Embryonic facial prominence (tissue), 1 donor: Measurements from ENCODE around the gene GOLGA7B.

ENCODE experiments used
- DNase-seq: peaks from one replicate; pipeline ENCODE4 v3.0.0-alpha.2; 2016; ENCODE audit errors: extremely low spot score

GOLGA7B gene

DNA sequence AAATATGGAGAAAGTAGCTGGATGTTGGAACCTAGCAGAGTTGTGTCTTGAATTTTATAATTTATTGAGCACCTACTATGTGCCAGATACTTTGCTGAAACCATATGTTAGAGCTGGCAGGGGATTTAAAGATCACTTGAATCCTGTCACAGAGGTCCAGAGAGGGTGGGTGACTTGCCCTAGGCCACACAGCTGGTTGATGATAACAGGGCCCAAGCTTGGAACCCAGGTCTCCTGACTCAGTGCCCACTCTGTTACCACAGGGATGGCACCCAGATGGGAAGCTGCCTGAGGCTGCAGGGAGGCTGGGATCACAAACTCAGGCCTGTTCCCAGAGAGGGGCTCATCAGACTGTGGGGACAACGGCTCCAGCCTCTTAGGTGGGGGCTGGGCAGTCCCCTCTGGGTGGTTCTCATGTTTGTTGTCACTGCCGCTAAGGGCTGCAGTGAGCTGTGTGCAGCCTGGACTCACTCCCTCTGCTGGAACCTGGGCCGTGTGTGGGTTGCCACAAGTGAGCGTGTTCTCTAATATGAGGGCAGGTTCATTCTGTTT, 18.6 kb downstream of the GOLGA7B start:
- no peak for DNase-seq

DNA sequence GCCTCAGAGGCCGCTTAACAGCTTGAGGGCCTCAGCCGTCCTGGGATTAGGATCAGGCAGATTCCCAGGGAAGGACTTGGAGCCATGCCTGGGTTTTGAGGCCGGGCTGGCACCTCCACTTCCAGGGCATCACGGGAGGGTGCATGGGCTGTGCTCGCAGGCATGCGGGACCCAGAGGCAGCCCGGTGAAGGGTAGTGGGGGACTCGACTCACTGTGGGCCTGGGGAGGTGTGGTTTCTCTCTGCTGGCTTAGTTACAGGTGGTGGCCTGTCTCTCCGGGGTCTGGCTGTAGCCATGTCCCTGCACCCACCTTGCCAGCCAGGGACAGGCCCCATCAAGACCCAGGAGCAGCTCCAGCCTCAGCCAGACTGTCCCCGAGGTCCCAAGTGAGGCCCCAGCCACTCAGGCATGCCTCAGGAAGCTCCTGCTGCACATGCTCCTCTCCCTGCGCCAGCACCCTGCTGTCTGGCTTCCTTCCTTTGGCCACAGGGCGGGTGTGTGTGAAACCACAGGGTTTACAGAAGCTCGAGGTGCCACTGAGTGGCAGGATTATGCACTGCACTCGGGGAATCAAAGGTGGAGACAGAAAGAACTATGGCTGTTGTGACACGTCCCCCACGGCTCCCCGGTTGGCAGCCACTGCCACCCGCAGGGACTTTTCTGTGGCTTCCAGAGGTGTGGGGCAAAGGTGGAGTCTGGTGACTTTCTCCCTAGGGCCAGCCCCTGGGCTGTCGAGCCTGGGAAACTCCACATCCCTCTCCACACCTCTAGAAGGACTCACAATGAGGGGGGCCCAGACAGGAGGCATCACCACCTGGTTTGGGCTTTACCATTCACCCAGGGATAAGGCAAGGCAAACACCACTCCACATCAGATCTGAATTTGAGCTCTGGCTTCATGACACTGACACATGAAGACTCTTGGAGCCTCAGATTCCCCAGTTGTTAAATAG, 19.7 kb downstream of the GOLGA7B start:
- no peak for DNase-seq

DNA sequence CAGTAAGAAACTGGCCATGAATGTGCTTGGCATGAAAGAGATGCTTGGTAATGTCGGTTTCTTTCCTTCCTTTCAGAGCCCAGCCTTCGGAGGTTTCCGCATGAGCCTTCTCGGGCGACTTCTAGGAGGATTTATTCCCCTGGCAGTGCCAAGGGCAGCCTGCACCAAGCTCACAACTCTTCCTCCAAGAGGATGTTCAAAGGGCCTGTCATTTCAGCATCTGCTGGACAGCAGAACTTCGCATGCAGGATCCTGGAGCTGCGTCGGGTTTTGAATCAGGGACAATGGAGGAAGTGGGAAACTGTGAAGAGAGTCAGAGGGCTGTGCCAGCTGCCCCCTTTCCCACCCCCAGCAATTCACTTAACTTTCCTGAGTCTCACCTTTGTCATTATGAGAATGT, 21.3 kb downstream of the GOLGA7B start:
- DNase-seq = no peak

- no peak for DNase-seq
Measured at GRCh38 chr10:97873569-97873968, 23.9 kb downstream of the GOLGA7B start.

- DNase-seq = no peak
Measured at GRCh38 chr10:97874332-97874731, 24.7 kb downstream of the GOLGA7B start.

DNA sequence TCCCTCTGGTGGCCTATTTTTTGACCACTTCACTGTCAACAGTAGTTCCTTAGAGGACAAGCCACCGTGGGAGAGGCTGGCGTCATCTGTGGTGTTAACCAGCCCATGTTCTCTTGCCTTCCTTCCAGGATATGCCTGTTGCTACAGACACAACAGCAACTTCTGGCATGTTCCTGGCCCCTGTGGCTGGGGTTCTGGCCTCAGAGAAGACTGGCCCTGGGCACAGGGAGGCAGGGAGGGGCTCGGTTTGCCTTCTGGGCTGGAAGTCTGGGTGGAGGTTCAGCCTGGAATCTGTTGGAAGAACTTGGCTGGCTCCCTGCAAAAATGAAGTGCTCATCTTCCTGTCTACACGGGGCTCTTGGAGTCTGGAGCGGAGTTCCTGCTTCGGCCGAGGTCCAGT, 25.7 kb downstream of the GOLGA7B start:
- no peak for DNase-seq

- no peak for DNase-seq
Measured at GRCh38 chr10:97876402-97876801, 26.8 kb downstream of the GOLGA7B start.

DNA sequence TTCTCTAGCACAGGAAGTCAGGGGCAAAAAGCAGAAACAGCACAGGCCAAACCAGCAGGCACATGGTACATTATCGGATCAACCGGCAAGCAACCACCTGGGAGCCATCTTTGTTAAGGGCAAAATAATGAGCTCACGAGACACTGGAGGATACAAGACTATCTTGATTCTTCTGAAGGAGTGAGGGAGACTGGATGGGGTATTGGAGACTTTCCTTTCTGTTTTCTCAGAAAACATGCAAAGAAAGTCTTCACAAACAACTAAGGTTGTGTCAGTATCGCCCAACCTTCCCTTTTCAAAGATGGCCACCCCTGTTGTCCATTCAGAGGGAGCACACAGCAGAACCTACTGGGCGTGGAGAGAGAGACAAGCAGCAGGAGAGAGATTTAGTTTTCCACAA, 29.6 kb downstream of the GOLGA7B start:
- no peak for DNase-seq

DNA sequence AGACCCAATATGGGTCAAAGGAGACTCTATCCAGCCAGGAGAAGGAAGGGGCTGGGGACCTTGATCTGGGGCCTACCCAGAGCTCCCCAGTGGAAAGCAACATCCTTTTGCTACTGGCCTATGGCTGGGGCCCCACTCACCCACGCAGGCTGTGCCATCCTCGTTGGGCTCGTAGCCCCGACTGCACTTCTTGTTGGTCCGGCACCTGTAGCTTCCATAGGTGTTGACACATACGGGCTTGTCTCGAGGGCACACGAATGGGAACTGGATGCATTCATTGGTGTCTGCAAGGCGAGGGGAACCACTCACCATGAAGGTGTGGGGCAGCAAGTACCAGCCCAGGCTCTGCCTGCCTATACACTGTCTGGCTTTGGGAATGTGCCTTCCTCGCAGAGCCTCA, 30.5 kb downstream of the GOLGA7B start:
- no peak for DNase-seq

- DNase-seq = no peak
Measured at GRCh38 chr10:97882142-97883091, 32.8 kb downstream of the GOLGA7B start.

GRCh38 chr10:97883092-97883485, 33.4 kb downstream of the GOLGA7B start:
- no peak for DNase-seq

- DNase-seq = no peak
Measured at GRCh38 chr10:97886286-97886685, 36.6 kb downstream of the GOLGA7B start.

GRCh38 chr10:97887399-97887798, 37.8 kb downstream of the GOLGA7B start:
- DNase-seq = no peak

- DNase-seq = no peak
Measured at GRCh38 chr10:97888134-97888533, 38.5 kb downstream of the GOLGA7B start.

GRCh38 chr10:97888641-97889262, 39.1 kb downstream of the GOLGA7B start:
- no peak for DNase-seq

- DNase-seq = no peak
Measured at GRCh38 chr10:97889461-97890265, 40.0 kb downstream of the GOLGA7B start.

- DNase-seq = no peak
Measured at GRCh38 chr10:97891497-97892167, 42.0 kb downstream of the GOLGA7B start.

DNA sequence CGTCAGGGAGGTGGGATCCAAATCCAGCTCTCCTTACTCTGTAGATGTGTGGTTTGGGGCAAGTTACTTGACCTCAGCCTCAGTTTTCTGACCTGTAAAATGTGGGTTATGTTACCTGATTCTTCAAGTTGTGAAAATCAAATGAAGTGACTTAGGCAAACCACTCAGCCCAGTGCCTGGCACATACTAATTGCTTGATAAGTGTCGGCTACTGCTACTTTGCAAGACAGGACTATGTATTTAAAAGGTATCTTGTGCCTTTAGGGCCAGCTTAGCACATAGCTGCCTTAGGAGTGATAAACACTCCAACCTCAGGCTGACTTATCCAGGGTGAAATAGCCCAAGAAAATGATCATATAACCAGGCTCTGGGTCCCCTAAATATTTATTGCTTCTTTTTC, 42.9 kb downstream of the GOLGA7B start:
- no peak for DNase-seq

DNA sequence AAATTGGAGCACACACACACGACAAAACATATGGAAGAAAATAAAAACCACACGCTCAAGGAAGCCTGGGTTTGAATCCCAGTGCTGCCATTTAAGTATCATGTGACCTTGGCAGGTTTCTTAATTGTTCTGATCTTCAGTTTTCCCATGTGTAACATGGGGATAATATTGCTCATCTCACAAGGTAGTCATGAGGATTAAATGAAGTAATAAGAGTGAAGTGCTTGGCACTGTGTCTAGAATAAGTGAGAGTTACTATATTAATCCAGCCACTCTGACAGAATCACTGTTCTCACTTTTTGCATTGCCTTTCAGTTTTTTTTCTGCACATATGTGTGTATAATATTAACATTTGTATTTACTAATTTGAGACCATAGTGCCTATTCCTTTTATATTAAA, 43.3 kb downstream of the GOLGA7B start:
- no peak for DNase-seq

- DNase-seq = no peak
Measured at GRCh38 chr10:97894092-97894491, 44.4 kb downstream of the GOLGA7B start.
